Measurements from ENCODE around the gene ID1. TPM values are rescaled to one million over a fixed set of nuclear protein-coding genes. Genes with fewer than 3 reads are reported as not detected.
"Not testable (repeated sequence)": the region's sequence is repeated elsewhere in the genome, so short reads cannot be mapped to it uniquely, and the experiment has no call there.

The ID1 gene
- polyA plus RNA-seq, 3 donors, result 173 to 221 (median 197) TPM

GRCh38 chr20:31593221-31594001 lies 11.7 kb upstream of the ID1 start:
- no peak for DNase-seq (ENCODE audit: extremely low read depth in 1 of 11, low read depth in 9 of 11, low spot score in 4 of 11)

DNA sequence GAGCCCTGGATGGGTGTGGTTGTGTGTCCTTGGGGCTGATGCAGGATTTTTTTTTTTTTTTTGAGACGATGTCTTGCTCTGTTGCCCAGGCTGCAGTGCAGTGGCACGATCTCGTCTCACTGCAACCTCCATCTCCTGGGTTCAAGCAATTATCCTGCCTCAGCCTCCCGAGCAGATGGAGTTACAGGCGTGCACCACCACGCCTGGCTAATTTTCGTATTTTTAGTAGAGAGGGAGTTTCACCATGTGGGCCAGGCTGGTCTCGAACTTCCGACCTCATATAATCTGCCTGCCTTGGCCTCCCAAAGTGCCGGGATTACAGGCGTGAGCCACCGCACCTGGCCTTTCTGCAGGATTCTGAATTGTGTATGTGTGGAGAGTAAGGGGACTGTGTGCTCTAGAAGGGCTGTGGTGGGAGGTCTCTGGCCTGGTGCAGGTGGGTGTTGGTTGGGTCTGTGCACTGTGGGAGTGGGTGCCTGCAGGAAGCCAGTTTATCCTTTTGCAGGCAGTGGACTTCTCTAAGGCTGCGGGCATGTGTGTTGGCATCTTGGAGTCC lies 11.0 kb upstream of the ID1 start:
- no peak for DNase-seq (ENCODE audit: extremely low read depth in 1 of 11, low read depth in 9 of 11, low spot score in 4 of 11)

- DNase-seq (ENCODE audit: extremely low read depth in 1 of 11, low read depth in 9 of 11, low spot score in 4 of 11), result no peak
Measured at GRCh38 chr20:31594558-31595379, 10.3 kb upstream of the ID1 start.

- DNase-seq (ENCODE audit: extremely low read depth in 1 of 11, low read depth in 9 of 11, low spot score in 4 of 11), result no peak
Measured at GRCh38 chr20:31595380-31595653, 9.8 kb upstream of the ID1 start.

DNA sequence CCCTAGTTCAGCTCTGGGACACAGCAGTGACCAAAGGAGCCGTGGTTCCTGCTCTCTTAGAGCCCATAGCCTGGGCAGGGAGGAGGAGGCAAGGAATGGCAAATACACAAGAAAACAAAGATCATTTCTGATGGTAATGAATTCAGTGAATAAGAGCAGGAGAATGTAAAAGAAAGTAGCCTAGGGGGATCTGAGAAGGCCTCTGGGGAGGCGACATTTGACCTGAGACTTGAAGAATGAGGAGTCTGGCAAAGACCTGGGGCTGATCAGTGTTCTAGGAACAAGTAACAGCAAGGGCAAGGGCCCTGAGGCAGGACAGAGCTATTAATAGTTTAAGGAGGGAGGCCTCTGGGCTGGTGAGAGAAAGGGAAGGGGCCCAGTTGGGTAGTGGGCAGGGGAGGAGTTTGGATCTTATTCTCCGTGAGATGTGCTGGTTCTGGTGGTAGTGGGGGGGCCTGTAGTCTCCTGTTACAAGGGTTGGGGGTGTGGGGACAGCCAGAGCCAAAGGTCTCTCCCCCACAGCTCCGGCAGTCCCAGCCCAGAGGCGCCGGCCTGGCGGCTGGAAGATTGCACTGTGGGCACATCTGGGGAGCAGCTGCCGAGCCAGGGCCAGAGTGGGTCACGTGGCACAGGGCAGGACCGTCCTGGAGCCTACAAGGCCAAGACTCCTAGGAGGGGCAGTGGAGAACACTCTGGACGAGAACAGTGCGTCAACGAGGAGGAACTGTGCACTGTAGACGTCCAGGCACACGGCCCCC lies 9.3 kb upstream of the ID1 start:
- DNase-seq (ENCODE audit: extremely low read depth in 1 of 11, low read depth in 9 of 11, low spot score in 4 of 11), result no peak

DNA sequence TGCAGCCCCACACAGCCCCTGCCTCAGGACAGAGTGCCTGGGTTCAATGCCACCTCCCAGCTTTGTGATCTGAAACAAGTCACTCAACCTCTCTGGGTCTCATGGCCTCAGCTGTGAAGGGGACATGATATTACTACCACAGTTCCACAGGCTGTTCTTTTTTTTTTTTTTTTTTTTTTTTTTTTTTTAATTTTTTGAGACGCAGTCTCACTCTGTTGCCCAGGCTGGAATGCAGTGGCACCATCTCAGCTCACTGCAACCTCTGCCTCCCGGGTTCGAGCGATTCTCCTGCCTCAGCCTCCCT lies 8.7 kb upstream of the ID1 start:
- not testable (repeated sequence) for DNase-seq (ENCODE audit: extremely low read depth in 1 of 11, low read depth in 9 of 11, low spot score in 4 of 11)

- DNase-seq (ENCODE audit: extremely low read depth in 1 of 11, low read depth in 9 of 11, low spot score in 4 of 11), result no peak
Measured at GRCh38 chr20:31596831-31597480, 8.1 kb upstream of the ID1 start.

GRCh38 chr20:31597481-31597855 lies 7.6 kb upstream of the ID1 start:
- DNase-seq (ENCODE audit: extremely low read depth in 1 of 11, low read depth in 9 of 11, low spot score in 4 of 11), result no peak

DNA sequence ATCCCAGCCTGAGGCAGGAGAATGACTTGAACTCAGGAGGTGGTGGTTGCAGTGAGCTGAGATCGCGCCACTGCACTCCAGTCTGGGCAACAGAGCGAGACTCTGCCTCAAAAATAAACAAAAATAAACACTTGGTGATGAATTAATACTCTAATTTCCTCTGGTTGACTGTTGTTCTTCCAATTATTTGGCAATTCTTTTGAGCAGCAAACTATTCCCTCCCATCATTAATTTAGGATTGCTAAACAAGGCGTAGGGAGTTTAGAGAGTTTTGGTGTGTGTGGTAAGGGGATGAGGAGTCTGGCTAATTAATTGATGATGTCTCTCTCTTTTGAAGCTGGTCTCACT lies 2.7 kb upstream of the ID1 start:
- no peak for DNase-seq (ENCODE audit: extremely low read depth in 1 of 11, low read depth in 9 of 11, low spot score in 4 of 11)

DNA sequence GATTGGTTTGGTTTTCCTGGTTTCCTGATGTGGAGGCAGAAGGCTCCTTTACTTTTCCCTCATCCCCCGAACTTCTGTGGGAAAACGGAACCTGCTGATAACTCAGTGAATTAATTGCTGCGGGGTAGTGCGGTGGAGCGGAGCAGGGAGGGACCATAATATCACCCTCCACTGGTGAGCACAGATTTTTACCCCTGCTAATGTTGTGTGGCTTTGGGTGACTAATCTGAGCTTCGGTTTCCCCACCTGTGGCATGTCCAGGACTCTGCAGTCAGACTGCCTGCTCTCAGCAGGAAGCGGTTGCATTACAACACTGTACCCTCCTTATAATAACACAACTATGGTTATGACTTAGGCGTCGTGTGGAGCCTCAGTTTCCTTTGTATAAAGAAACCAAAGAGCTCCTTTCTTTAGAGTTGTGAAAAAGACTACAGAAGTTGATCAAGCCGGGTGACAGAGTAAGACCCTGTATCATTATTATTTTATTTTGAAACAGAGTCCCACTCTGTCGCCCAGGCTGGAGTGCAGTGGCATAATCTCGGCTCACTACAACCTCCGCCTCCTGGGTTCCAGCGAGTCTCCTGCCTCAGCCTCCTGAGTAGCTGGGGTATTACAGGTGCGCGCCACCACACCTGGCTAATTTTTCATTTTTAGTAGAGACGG lies 2.2 kb upstream of the ID1 start:
- DNase-seq (ENCODE audit: extremely low read depth in 1 of 11, low read depth in 9 of 11, low spot score in 4 of 11), result no peak

GRCh38 chr20:31603822-31604566 lies 1.1 kb upstream of the ID1 start:
- peak; percentile 97 to 100 (median 99) for DNase-seq (ENCODE audit: extremely low read depth in 1 of 11, low read depth in 9 of 11, low spot score in 4 of 11)

- DNase-seq (ENCODE audit: extremely low read depth in 1 of 11, low read depth in 9 of 11, low spot score in 4 of 11), result no peak
Measured at GRCh38 chr20:31604567-31605030, 490 bp upstream of the ID1 start.

DNA sequence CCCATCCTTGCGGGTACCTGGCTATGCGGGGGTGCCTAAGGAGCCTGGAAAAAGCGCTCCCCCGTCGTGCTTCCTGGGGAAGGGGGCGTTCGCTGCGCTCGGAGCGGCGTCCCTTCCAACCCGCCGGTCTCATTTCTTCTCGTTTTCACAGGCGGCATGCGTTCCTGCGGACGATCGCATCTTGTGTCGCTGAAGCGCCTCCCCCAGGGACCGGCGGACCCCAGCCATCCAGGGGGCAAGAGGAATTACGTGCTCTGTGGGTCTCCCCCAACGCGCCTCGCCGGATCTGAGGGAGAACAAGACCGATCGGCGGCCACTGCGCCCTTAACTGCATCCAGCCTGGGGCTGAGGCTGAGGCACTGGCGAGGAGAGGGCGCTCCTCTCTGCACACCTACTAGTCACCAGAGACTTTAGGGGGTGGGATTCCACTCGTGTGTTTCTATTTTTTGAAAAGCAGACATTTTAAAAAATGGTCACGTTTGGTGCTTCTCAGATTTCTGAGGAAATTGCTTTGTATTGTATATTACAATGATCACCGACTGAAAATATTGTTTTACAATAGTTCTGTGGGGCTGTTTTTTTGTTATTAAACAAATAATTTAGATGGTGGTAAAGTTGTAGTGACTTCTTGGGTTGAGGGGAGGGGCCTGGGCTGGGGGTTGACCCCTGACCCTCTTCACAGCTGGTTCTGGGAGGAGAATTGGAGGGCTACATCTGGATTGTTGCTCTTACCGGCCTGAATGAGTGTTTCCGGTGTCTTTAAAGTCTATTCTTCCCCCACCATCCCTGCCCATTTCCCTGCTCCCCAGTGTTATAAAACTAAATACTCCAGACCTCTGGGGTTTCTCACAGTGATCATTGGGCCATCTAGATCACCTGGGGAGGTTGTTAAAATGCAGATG lies 1.1 kb downstream of the ID1 start:
- no peak for DNase-seq (ENCODE audit: extremely low read depth in 1 of 11, low read depth in 9 of 11, low spot score in 4 of 11)

GRCh38 chr20:31606804-31607639 lies 1.9 kb downstream of the ID1 start:
- DNase-seq (ENCODE audit: extremely low read depth in 1 of 11, low read depth in 9 of 11, low spot score in 4 of 11), result no peak

DNA sequence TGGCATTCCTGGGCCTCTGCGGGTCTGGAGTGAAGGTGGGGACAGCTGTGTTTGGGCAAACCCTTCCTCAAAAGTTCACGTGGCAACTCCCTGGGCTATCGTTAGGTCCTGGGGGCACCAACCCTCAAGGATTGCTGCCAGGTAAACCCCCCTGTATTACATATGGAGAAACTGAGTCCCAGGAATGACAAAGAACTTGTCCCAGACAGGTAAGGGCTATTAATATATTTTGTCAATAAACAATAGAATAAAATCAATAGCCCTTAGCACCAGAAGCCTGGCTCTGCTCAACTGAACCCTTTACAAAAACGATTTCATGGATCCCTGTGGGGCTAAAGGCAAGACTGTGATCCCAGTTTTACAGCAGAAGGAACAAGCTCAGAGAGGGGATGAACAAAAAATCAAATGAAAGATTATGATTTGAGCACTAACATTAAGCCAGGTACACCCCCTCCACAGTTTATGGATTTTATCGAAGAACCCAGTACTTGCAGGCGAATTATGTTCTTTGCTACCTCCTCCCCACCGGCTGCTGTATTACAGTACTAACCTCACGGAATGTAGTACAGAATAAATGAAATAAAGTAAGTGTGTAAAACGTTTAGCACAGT lies 2.7 kb downstream of the ID1 start:
- DNase-seq (ENCODE audit: extremely low read depth in 1 of 11, low read depth in 9 of 11, low spot score in 4 of 11), result no peak
